GM12891 (cell line): ENCODE data around the gene TENM3.

Experiments
- DNase-seq: peaks from one replicate; pipeline ENCODE4 v3.0.0; 2011; ENCODE audit warnings: low spot score; ENCODE audit not compliant: insufficient read length
- FAIRE-seq: peaks from 2 replicates; lab custom pipeline; 2011; peaks lifted over from hg19 to GRCh38; lab: Jason Lieb, UNC
- PAX5 ChIP-seq: IDR thresholded peaks from 2 replicates; pipeline ENCODE4 v1.6.1; 2011; ENCODE audit warnings: low read length, moderate library complexity, mild to moderate bottlenecking; ENCODE audit not compliant: insufficient read depth, severe bottlenecking
- POLR2A ChIP-seq: IDR thresholded peaks from 2 replicates; pipeline ENCODE4 v1.6.1; 2011; ENCODE audit warnings: low read depth, low read length, control low read depth
- POLR2AphosphoS5 ChIP-seq: IDR thresholded peaks from 2 replicates; pipeline ENCODE4 v1.6.1; 2011; ENCODE audit warnings: low read depth, low read length, control low read depth
- POU2F2 ChIP-seq: IDR thresholded peaks from 2 replicates; pipeline ENCODE4 v1.6.1; 2011; ENCODE audit warnings: low read depth, mild to moderate bottlenecking, control low read depth, low read length, moderate library complexity
- SPI1 ChIP-seq: IDR thresholded peaks from 2 replicates; pipeline ENCODE4 v1.6.1; 2011; ENCODE audit warnings: low read depth, low read length, control low read depth
- TAF1 ChIP-seq: IDR thresholded peaks from 2 replicates; pipeline ENCODE4 v1.6.1; 2011; ENCODE audit warnings: low read depth, low read length, control low read depth

Gene TENM3

DNA sequence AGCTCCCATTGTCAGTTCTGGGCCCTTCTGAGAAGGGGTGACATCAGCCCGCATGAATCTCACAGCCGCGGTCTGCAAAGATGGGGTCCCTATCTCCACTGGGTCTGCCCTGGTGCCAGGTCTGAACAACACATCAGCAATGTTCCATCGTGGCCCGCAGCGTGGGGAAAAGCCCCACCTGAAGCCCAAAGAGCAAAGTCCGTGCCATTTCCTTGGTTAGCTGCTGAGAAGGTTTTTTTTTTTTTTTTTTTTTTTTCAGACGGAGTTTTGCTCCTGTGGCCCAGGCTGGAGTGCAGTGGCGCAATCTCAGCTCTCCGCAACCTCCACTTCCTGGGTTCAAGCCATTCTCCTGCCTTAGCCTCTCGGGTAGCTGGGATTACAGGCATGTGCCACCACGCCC, 594.6 kb downstream of the TENM3 start:
- TF ChIP-seq POLR2AphosphoS5 (no peak), PAX5 (no peak), POLR2A (no peak), POU2F2 (no peak), SPI1 (no peak), TAF1 (no peak)
- DNase-seq (no peak), FAIRE-seq (no peak)

DNA sequence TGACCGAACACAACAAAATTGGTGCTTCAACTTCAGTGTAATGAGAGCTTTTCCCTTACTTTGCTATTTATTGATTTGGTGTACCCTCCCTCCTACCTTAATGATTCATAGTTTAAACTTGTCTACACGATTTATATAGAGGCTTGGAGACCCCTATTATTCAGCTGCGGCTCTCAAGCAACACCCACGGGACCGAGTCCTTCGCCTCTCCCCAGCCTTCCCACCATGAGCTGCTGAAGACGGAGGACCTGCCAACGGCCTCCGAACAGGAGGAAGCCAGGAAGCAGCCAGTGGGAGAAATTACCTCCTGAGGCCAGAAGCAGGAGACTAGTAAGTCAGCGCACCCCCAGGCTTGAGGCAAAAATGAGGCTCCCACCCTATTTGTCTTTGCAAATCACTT, 595.3 kb downstream of the TENM3 start:
- no peak for TF ChIP-seq POU2F2
- FAIRE-seq: no peak
- DNase-seq: no peak

DNA sequence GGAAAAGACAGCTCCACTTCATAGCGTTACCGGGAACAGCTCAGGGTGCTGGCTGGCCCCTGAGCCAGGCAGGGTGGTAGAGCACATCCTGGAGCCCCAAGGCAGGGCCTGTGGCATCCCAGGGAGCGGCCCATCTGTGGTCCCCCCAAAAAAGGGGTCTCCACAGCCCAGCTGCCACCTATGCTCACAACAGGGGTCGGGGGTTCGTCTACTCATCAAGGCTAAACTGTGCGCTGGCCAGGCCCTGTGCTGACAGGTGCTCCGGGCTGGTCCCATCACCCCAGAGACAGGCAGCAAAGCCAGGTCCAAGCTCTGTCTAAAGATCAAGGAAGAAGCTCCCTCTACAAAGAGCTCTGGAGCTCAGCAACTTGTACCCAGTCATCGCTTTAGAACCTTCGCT, 596.1 kb downstream of the TENM3 start:
- DNase-seq (no peak), FAIRE-seq (no peak)
- no peak for TF ChIP-seq POLR2AphosphoS5
- no peak for TF ChIP-seq POU2F2
- no peak for TF ChIP-seq POLR2A
- no peak for TF ChIP-seq SPI1
- no peak for TF ChIP-seq TAF1
- TF ChIP-seq PAX5: no peak

DNA sequence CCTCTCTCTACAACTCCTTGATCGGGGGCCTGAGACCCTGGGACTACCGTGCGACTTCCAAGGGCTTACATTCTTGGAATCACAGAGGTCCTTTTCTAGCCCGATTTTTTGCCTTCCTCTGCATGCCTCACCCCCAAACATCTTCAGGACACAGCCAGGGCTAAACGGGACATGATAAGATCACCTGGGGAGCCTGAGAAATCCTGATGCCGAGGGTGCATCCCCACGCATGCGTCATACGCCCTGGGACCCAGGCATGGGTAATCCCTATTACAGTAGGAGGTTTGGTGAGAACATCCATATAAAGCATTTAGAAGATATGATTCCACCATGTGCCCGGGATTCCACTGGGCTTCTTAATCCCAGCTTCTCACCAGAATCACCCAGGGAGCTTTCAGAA, 596.9 kb downstream of the TENM3 start:
- TF ChIP-seq POLR2AphosphoS5: no peak
- TF ChIP-seq POLR2A: no peak
- no peak for TF ChIP-seq POU2F2
- no peak for TF ChIP-seq TAF1
- TF ChIP-seq SPI1: no peak
- TF ChIP-seq PAX5: no peak
- DNase-seq (no peak), FAIRE-seq (no peak)

DNA sequence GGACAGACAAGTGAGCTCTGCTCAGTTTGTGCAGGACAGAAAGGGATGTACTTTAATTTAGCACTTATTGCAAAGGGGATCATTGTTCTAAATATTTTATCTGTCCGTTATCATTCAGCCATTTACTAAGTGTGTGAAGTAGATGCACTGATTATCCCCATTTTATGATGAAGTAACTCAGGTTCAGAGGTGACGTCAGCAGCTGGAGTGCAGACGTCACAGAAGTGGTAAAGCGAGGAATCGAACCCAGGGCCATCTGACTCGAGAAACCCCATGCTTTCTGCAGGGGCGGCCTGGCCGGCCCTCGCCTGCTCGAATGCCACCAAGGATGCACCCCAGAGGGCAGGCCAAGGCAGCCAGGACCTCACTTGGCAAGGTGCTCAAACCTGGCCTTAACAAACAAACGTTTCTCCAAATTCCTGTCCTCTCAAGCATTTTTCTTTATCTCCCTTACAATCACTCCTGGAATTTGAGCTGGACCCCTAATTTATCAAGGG, 599.0 kb downstream of the TENM3 start:
- DNase-seq: no peak
- TF ChIP-seq SPI1: no peak
- no peak for TF ChIP-seq POLR2AphosphoS5
- TF ChIP-seq POU2F2: no peak
- no peak for TF ChIP-seq PAX5
- no peak for TF ChIP-seq POLR2A
- TF ChIP-seq TAF1: no peak
- no peak for FAIRE-seq

DNA sequence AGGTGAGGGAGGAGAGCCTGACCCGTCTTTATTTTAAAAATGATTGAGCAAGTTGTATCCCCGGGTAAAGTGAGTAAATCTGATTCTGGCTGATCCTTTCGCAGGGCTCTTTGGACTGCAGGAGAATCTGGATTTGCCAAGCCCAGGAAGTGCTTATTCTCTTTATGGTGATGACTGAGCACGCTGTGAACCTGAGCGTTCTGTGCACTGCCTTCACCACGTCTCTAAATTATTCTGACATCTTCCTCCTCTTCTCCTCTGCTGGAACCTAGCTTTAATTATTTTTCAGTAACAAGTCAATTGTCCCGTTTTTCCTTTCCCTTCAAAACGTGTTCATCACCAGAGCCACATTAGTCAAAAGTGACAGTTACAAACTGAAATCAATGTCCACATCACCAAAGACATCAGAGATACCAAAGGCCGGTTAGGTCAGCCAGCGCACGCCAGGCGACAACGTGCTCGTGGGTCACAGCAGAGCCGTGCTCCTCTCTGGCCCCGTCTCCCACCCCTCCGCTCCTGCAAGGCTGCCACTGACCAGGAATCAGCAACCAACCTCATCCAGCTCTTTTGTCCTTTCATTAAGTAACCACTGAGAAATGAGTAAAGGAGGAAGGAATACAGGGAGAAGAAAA, 599.7 kb downstream of the TENM3 start:
- DNase-seq: no peak
- no peak for TF ChIP-seq SPI1
- TF ChIP-seq TAF1: no peak
- TF ChIP-seq POLR2AphosphoS5: no peak
- no peak for TF ChIP-seq PAX5
- TF ChIP-seq POLR2A: no peak
- no peak for FAIRE-seq

DNA sequence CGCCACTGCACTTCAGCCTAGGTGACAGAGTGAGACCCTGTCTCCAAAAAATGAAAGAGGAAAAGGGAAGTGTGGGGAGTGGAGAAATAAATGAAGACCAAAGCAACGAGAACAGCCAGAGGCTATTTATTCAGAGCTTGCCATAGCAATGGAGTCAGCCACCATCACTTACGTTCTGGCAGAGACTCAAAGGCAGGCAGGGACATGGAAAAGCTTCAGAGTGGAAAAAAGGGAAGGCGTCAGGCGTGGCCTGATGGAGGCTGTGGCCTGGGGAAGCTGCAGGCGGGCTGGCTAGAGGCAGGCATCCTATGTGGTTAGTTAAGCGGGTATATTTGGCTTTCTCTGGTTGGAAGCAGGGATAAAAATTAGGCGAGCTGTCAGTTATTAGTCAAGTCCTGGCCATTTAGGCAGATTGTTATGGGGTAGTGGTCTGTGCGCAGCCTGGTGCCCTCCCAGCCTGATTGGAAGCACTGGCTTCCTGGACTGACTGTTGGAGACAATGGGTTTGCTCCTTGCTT, 600.7 kb downstream of the TENM3 start:
- FAIRE-seq (no peak), DNase-seq (no peak)
- no peak for TF ChIP-seq POLR2A
- no peak for TF ChIP-seq POLR2AphosphoS5
- no peak for TF ChIP-seq SPI1
- no peak for TF ChIP-seq POU2F2
- TF ChIP-seq PAX5: no peak

DNA sequence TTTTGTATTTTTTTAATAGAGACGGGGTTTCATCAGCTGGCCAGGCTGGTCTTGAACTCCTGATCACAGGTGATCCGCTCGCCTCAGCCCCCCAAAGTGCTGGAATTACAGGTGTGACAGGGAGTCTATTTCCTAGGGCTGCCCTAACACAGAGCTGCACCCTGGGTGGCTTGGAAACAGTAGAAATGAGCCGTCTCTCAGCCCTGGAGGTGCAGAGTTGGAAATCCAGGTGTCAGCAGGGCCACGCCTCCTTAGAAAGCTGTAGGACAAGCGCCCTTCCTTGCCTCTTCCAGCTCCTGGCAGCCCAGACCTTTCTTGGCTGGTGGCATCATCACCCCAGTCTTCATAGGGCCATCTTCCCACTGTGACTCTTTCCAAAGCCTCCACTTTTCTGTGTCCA, 602.4 kb downstream of the TENM3 start:
- DNase-seq (no peak), FAIRE-seq (no peak)
- TF ChIP-seq SPI1: no peak
- TF ChIP-seq TAF1: no peak
- TF ChIP-seq POLR2AphosphoS5: no peak
- no peak for TF ChIP-seq PAX5
- TF ChIP-seq POU2F2: no peak
- TF ChIP-seq POLR2A: no peak

DNA sequence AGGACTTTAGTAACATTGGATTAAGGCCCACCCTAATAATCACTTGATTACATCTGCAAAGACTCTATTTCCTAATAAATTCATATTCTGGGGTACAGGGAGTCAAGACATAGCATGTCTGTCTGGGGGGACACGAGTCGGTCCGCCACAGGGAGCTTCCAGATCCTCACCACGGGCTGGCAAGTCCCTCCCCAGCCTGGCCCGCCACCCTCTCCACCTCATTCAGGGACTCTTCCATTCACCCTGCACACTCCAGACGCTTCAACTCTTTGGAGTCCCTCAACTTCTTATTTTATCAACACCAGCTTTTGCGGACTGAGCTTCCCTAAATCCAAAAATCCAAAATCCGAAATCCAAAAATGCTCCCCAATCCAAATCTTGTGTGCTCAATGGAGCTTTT, 602.8 kb downstream of the TENM3 start:
- no peak for TF ChIP-seq POU2F2
- TF ChIP-seq POLR2AphosphoS5: no peak
- no peak for TF ChIP-seq SPI1
- TF ChIP-seq POLR2A: no peak
- no peak for TF ChIP-seq PAX5
- TF ChIP-seq TAF1: no peak
- no peak for FAIRE-seq
- DNase-seq: no peak
